HCT116 (cell line): ENCODE results near the gene MYDGF. TPM values are rescaled to one million over a fixed set of nuclear protein-coding genes. Genes with fewer than 3 reads are reported as not detected.

Source experiments
- ATAC-seq: fragments of 200-7000 bp; cut with Tn5 transposase; 2 replicates; pipeline ENCODE4 v1.9.1; 2020; ENCODE audit warnings: mild to moderate bottlenecking, moderate library complexity
- Bru-seq: library from RNA; stranded (reverse); fragments of 400-500 nt; gene quantifications from one replicate; lab custom pipeline; 2021; lab: Mats Ljungman, UMichigan
- BruChase-seq, 2 experiments: library from RNA; stranded (reverse); fragments of 400-500 nt; gene quantifications; one replicate each; lab custom pipeline; 2021; lab: Mats Ljungman, UMichigan
- BruUV-seq: library from RNA; stranded (reverse); fragments of 400-500 nt; replicated peaks from 2 replicates; lab custom pipeline; 2021; lab: Mats Ljungman, UMichigan
- CTCF ChIA-PET: fragments of 300-600 bp; sonication (Branson Sonifier 250); formaldehyde crosslinking; loops from one replicate; lab custom pipeline; 2021; ENCODE audit warnings: antibody characterized with exemption; lab: Charles Lee
- POLR2A ChIA-PET: fragments of 300-600, 350-600 bp; sonication (Branson Sonifier 250); formaldehyde crosslinking; loops from one replicate; lab custom pipeline; 2021; ENCODE audit warnings: antibody characterized with exemption; lab: Charles Lee
- RAD21 ChIA-PET, 2 experiments: fragments of 300-600 bp; sonication (Branson Sonifier 250); formaldehyde crosslinking; loops; one replicate each; lab custom pipeline; 2023; ENCODE audit warnings: low total read pairs in 2 of 2; ENCODE audit not compliant: uncharacterized antibody in 2 of 2, unreplicated experiment in 2 of 2, low non-redundant PET in 1 of 2; lab: Charles Lee
- DNase-seq: peaks from one replicate; pipeline ENCODE4 v3.0.0-alpha.2; 2010; ENCODE audit warnings: low read depth, low spot score
- H2AFZ ChIP-seq: fragments of 200-600 bp; shearing (Covaris generic), sonication (generic); 2 replicates; pipeline ENCODE4 v1.6.1; 2017; ENCODE audit warnings: low read depth, mixed run types, mixed read lengths, antibody characterized with exemption, low read length; ENCODE audit not compliant: poor library complexity, severe bottlenecking
- H3K27ac ChIP-seq: 2 replicates; pipeline ENCODE4 v1.5.1; 2012; ENCODE audit warnings: low read depth, low read length
- H3K27me3 ChIP-seq: fragments of 200-600 bp; sonication (generic); 2 replicates; pipeline ENCODE4 v1.6.1; 2016; ENCODE audit warnings: mixed run types, low read length, mixed read lengths; ENCODE audit not compliant: insufficient read depth
- H3K36me3 ChIP-seq, 2 experiments: fragments of 200-500 bp in 1 of 2; fragments of 200-600 bp in 1 of 2; sonication (Bioruptor generic) in 1 of 2; sonication (generic) in 1 of 2; 2 replicates each; pipeline versions ENCODE4 v1.5.1 to v1.6.1; 2014 to 2016; ENCODE audit warnings: low read length in 2 of 2, inconsistent platforms in 1 of 2, mixed read lengths in 1 of 2, mixed run types in 1 of 2; ENCODE audit not compliant: insufficient read depth in 2 of 2, control insufficient read depth in 1 of 2
- H3K4me1 ChIP-seq, 2 experiments: fragments of 200-600 bp in 1 of 2; sonication (generic) in 1 of 2; 2 replicates each; pipeline versions ENCODE4 v1.5.1 to v1.6.1; 2012 to 2017; ENCODE audit warnings: low read length in 2 of 2, inconsistent platforms in 1 of 2, mild to moderate bottlenecking in 1 of 2, mixed read lengths in 1 of 2, mixed run types in 1 of 2, moderate library complexity in 1 of 2; ENCODE audit not compliant: insufficient read depth in 2 of 2, control insufficient read depth in 1 of 2
- H3K4me2 ChIP-seq: fragments of 200-600 bp; sonication (generic); 2 replicates; pipeline ENCODE4 v1.6.1; 2017; ENCODE audit warnings: mixed run types, low read length, mixed read lengths
- H3K4me3 ChIP-seq, 2 experiments: fragments of 200-600 bp in 1 of 2; sonication (generic) in 1 of 2; replicated peaks in 1 of 2; 2 replicates each; pipeline ENCODE4 v1.5.1; 2011 to 2016; ENCODE audit warnings: low read length in 2 of 2, control low read depth in 1 of 2, low read depth in 1 of 2, mild to moderate bottlenecking in 1 of 2, mixed read lengths in 1 of 2, mixed run types in 1 of 2
- H3K79me2 ChIP-seq: fragments of 200-600 bp; sonication (generic); 2 replicates; pipeline ENCODE4 v1.6.1; 2017; ENCODE audit warnings: mild to moderate bottlenecking, mixed run types, low read length, moderate library complexity, mixed read lengths; ENCODE audit not compliant: insufficient read depth
- H3K9ac ChIP-seq: fragments of 200-600 bp; sonication (generic); 2 replicates; pipeline ENCODE4 v1.6.1; 2016; ENCODE audit warnings: low read length, mixed read lengths
- H3K9me2 ChIP-seq: fragments of 200-600 bp; sonication (generic), shearing (Covaris generic); 2 replicates; pipeline ENCODE4 v1.6.1; 2017; ENCODE audit warnings: mixed run types, mild to moderate bottlenecking, moderate library complexity; ENCODE audit not compliant: insufficient read depth
- H3K9me3 ChIP-seq, 2 experiments: fragments of 200-500 bp in 1 of 2; fragments of 200-600 bp in 1 of 2; sonication (Bioruptor generic) in 1 of 2; sonication (generic) in 1 of 2; 2 replicates each; pipeline ENCODE4 v1.6.1; 2014 to 2017; ENCODE audit warnings: low read length in 2 of 2, mixed read lengths in 2 of 2, inconsistent platforms in 1 of 2, low read depth in 1 of 2, mild to moderate bottlenecking in 1 of 2, mixed run types in 1 of 2, moderate library complexity in 1 of 2; ENCODE audit not compliant: control insufficient read depth in 1 of 2, insufficient read depth in 1 of 2
- H4K20me1 ChIP-seq: fragments of 200-600 bp; sonication (generic), shearing (Covaris generic); 2 replicates; pipeline ENCODE4 v1.6.1; 2017; ENCODE audit warnings: mixed run types, mild to moderate bottlenecking, moderate library complexity; ENCODE audit not compliant: insufficient read depth
- ATF3 ChIP-seq: IDR thresholded peaks from 2 replicates; pipeline ENCODE4 v1.6.1; 2012
- CBX3 ChIP-seq: IDR thresholded peaks from 2 replicates; pipeline ENCODE4 v1.6.1; 2012; ENCODE audit warnings: low read depth
- CEBPB ChIP-seq: IDR thresholded peaks from 2 replicates; pipeline ENCODE4 v1.6.1; 2012; ENCODE audit warnings: low read depth
- EGR1 ChIP-seq: IDR thresholded peaks from 2 replicates; pipeline ENCODE4 v1.6.1; 2012; ENCODE audit warnings: low read depth
- ELF1 ChIP-seq: IDR thresholded peaks from 2 replicates; pipeline ENCODE4 v1.6.1; 2012; ENCODE audit warnings: low read depth, borderline replicate concordance
- EZH2phosphoT487 ChIP-seq: fragments of 200-600 bp; IDR thresholded peaks from 2 replicates; pipeline ENCODE4 v1.6.1; 2018; ENCODE audit warnings: antibody characterized with exemption, borderline replicate concordance
- FOSL1 ChIP-seq: IDR thresholded peaks from 2 replicates; pipeline ENCODE4 v1.6.1; 2012; ENCODE audit warnings: low read depth
- JUND ChIP-seq: IDR thresholded peaks from 2 replicates; pipeline ENCODE4 v1.6.1; 2012
- MAX ChIP-seq: IDR thresholded peaks from 2 replicates; pipeline ENCODE4 v1.6.1; 2012
- POLR2A ChIP-seq: IDR thresholded peaks from 2 replicates; pipeline ENCODE4 v1.7.0; 2011; ENCODE audit warnings: borderline replicate concordance; ENCODE audit not compliant: insufficient read depth, insufficient read length; ENCODE audit errors: extremely low read depth
- POLR2AphosphoS5 ChIP-seq: IDR thresholded peaks from 2 replicates; pipeline ENCODE4 v1.6.1; 2011; ENCODE audit warnings: mild to moderate bottlenecking, low read depth, low read length, moderate library complexity
- RAD21 ChIP-seq: IDR thresholded peaks from 2 replicates; pipeline ENCODE4 v1.6.1; 2012; ENCODE audit warnings: low read depth, mild to moderate bottlenecking
- SIN3A ChIP-seq: IDR thresholded peaks from 2 replicates; pipeline ENCODE4 v1.6.1; 2012; ENCODE audit warnings: low read depth
- SP1 ChIP-seq: IDR thresholded peaks from 2 replicates; pipeline ENCODE4 v1.6.1; 2012; ENCODE audit warnings: low read depth
- SRF ChIP-seq: IDR thresholded peaks from 2 replicates; pipeline ENCODE4 v1.6.1; 2012; ENCODE audit warnings: low read depth
- YY1 ChIP-seq: IDR thresholded peaks from 2 replicates; pipeline ENCODE4 v1.6.1; 2011; ENCODE audit warnings: low read length, low read depth, moderate library complexity, mild to moderate bottlenecking; ENCODE audit not compliant: insufficient replicate concordance; ENCODE audit errors: extremely low read depth
- ZBTB33 ChIP-seq: IDR thresholded peaks from 2 replicates; pipeline ENCODE4 v1.6.1; 2011; ENCODE audit warnings: mild to moderate bottlenecking, low read length, moderate library complexity; ENCODE audit not compliant: insufficient replicate concordance; ENCODE audit errors: extremely low read depth
- ZFX ChIP-seq: fragments of 450-650 bp; IDR thresholded peaks from 2 replicates; pipeline ENCODE4 v1.6.1; 2017
- ZNF274 ChIP-seq: fragments of 200-500 bp; sonication (Bioruptor generic); IDR thresholded peaks from 2 replicates; pipeline ENCODE4 v1.6.1; 2014; ENCODE audit warnings: mild to moderate bottlenecking, low read depth, low read length, inconsistent platforms
- intact Hi-C: fragments of 100-400 bp; cut with micrococcal nuclease; formaldehyde crosslinking; loops from 2 replicates; pipeline ENCODE4 v1.10.0; 2022
- long read RNA-seq: library from polyadenylated mRNA; unstranded; transcript quantifications from one replicate; pipeline ENCODE4 v2.0.0, GENCODE V29; 2021; ENCODE audit not compliant: unreplicated experiment
- polyA plus RNA-seq: library from polyadenylated mRNA; unstranded; fragments of >200 nt; gene quantifications from 2 replicates; pipeline ENCODE4 v1.2.1, GENCODE V29; 2012; ENCODE audit warnings: missing spikeins
- total RNA-seq: library from RNA; stranded (reverse); gene quantifications from one replicate; pipeline ENCODE4 v1.2.1, GENCODE V29; 2021; ENCODE audit not compliant: unreplicated experiment
- TF ChIP-seq, protein P1 (sequence below): IDR thresholded peaks from 2 replicates; pipeline ENCODE4 v1.6.1; 2012; ENCODE audit warnings: low read depth

Gene MYDGF
- 110 TPM for total RNA-seq
- polyA plus RNA-seq, result 225 and 280 TPM in 2 replicates
- percentile 75 among the genes with signal in this experiment for Bru-seq, nascent RNA
- BruChase-seq, experiment 1, labeled RNA remaining after a 6-hour chase, result percentile 92 among the genes with signal in this experiment
- percentile 80 among the genes with signal in this experiment for BruChase-seq, experiment 2, labeled RNA remaining after a 2-hour chase
- long read RNA-seq, transcript MYDGF-201 (6 exons, 1,018 nt), result major isoform, 150 of 327 reads
- long read RNA-seq, partial matches to known transcripts, result 166 of 327 reads
- long read RNA-seq, other reads (novel, unspliced or antisense), result 11 of 327 reads

- Histone ChIP-seq H3K9ac (peak within 1 kb of the TSS; percentile 92), H3K27ac (peak within 1 kb of the TSS; percentile 92), H3K9me2 (no peaks in the 10 kb centered on the region), H3K79me2 (peaks cover 36% of the 10 kb centered on the region), H4K20me1 (no peaks in the 10 kb centered on the region), H3K27me3 (no peaks in the 10 kb centered on the region), H3K36me3 (peaks cover 10 to 13% of the 10 kb centered on the region in 2 experiments; a peak in 3 of 4 replicates), H2AFZ (peak within 1 kb of the TSS; percentile 92), H3K9me3 (no peaks in the 10 kb centered on the region), H3K4me2 (peak within 1 kb of the TSS; percentile 97), H3K4me1 (peaks cover 18 to 25% of the 10 kb centered on the region in 2 experiments), H3K4me3 (peak within 1 kb of the TSS; percentile 94 to 95)
- CTCF ChIA-PET, result interaction anchor here (1.0 kb wide), 1 partner anchor 10 kb away, joined by 3 read pairs; no protein-coding TSS in a partner anchor
- DNase-seq, result peak; percentile 74
- RAD21 ChIA-PET, result no interaction called here
- BruUV-seq, result no TSS peak
- POLR2A ChIA-PET, result no interaction called here
- peak; percentile 89 for ATAC-seq
- intact Hi-C loops, result loop anchor here (2.0 kb wide), 1 partner anchor 121 kb away; the partner anchor contains the start of gene FEM1A
- TF ChIP-seq SRF (no peak), POLR2AphosphoS5 (peak; percentile 82), SIN3A (no peak), EZH2phosphoT487 (no peak), ELF1 (no peak), JUND (no peak), RAD21 (no peak), ZNF274 (no peak), ATF3 (no peak), EGR1 (peak; percentile 58; the same call in 1 of the 2 replicates), ZBTB33 (no peak), MAX (peak; percentile 91), CBX3 (no peak), SP1 (peak; percentile 64; the same call in 1 of the 2 replicates), FOSL1 (no peak), POLR2A (peak; percentile 50), YY1 (peak; percentile 97), CEBPB (no peak), ZFX (peak; percentile 82; the same call in 1 of the 2 replicates)
- TF ChIP-seq, protein P1, sequence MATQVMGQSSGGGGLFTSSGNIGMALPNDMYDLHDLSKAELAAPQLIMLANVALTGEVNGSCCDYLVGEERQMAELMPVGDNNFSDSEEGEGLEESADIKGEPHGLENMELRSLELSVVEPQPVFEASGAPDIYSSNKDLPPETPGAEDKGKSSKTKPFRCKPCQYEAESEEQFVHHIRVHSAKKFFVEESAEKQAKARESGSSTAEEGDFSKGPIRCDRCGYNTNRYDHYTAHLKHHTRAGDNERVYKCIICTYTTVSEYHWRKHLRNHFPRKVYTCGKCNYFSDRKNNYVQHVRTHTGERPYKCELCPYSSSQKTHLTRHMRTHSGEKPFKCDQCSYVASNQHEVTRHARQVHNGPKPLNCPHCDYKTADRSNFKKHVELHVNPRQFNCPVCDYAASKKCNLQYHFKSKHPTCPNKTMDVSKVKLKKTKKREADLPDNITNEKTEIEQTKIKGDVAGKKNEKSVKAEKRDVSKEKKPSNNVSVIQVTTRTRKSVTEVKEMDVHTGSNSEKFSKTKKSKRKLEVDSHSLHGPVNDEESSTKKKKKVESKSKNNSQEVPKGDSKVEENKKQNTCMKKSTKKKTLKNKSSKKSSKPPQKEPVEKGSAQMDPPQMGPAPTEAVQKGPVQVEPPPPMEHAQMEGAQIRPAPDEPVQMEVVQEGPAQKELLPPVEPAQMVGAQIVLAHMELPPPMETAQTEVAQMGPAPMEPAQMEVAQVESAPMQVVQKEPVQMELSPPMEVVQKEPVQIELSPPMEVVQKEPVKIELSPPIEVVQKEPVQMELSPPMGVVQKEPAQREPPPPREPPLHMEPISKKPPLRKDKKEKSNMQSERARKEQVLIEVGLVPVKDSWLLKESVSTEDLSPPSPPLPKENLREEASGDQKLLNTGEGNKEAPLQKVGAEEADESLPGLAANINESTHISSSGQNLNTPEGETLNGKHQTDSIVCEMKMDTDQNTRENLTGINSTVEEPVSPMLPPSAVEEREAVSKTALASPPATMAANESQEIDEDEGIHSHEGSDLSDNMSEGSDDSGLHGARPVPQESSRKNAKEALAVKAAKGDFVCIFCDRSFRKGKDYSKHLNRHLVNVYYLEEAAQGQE, result no peak
Observed at GRCh38 chr19:4669723-4670480, at the start of gene MYDGF. Gene MYDGF, minus strand, starts transcription at chr19:4670342. Its CDS starts 8 bp downstream, at chr19:4670334.
